ENCODE data around the gene SEMA5A. TPM values are rescaled to one million over a fixed set of nuclear protein-coding genes. Genes with fewer than 3 reads are reported as not detected.

SEMA5A gene
- total and polyA plus RNA-seq, 2 of the 8 experiments (the other 6 are each of a cell fraction or from before 2014, with no cell fraction given) = 5.3 to 8.9 TPM

GRCh38 chr5:9316733-9317132, 229.1 kb downstream of the SEMA5A start:
- no peak overlapping the region for H3K56ac ChIP-seq (replicated peaks; ENCODE audit: insufficient read length, low read depth, low read length)
- H3K9ac ChIP-seq (replicated peaks in 1 of 4; ENCODE audit: extremely low read depth in 1 of 4, low read depth in 3 of 4, low read length in 3 of 4) = no peak overlapping the region
- H2BK20ac ChIP-seq (ENCODE audit: low read length) = no peak overlapping the region
- no peak overlapping the region for H3K14ac ChIP-seq (ENCODE audit: insufficient read length)
- no peaks in the 10 kb centered on the region for H3K79me2 ChIP-seq (ENCODE audit: control insufficient read depth in 1 of 2, insufficient read depth in 2 of 2, low read length in 2 of 2)
- H4K91ac ChIP-seq (replicated peaks; ENCODE audit: insufficient read length, low read length) = no peak overlapping the region
- H2BK5ac ChIP-seq (ENCODE audit: low read depth, low read length) = no peak overlapping the region
- H3K18ac ChIP-seq (ENCODE audit: extremely low read depth, low read length) = no peak overlapping the region
- no peak overlapping the region for H4K5ac ChIP-seq (ENCODE audit: insufficient read length, low read depth, low read length)
- no peak for TF ChIP-seq MAX (IDR thresholded peaks at IDR 0.05)
- no peak for TF ChIP-seq YY1 (IDR thresholded peaks at IDR 0.05; ENCODE audit: low read depth, low read length)
- no peak for TF ChIP-seq POLR2A (IDR thresholded peaks at IDR 0.05; ENCODE audit: control extremely low read depth in 1 of 2, low read depth in 2 of 2, low read length in 2 of 2)
- TF ChIP-seq TCF12 (IDR thresholded peaks at IDR 0.05; ENCODE audit: low read depth, low read length) = no peak
- no peak overlapping the region for H3K27ac ChIP-seq (ENCODE audit: low read depth, low read length)
- no peaks in the 10 kb centered on the region for H3K27me3 ChIP-seq (replicated peaks in 1 of 4; ENCODE audit: control insufficient read depth in 3 of 4, extremely low read depth in 1 of 4, insufficient read depth in 3 of 4, low read length in 3 of 4)
- no peaks in the 10 kb centered on the region for H3K9me3 ChIP-seq (ENCODE audit: insufficient read depth in 2 of 2, low read depth in 1 of 2, low read length in 1 of 2)
- H4K8ac ChIP-seq (ENCODE audit: extremely low read depth, insufficient read depth, low read length) = no peak overlapping the region
- DNase-seq (ENCODE audit: low read depth in 1 of 2, low spot score in 2 of 2) = no peak
- no peaks in the 10 kb centered on the region for H3K23me2 ChIP-seq (ENCODE audit: low read depth, low read length)
- H2BK12ac ChIP-seq (ENCODE audit: low read depth, low read length) = no peak overlapping the region
- no peaks in the 10 kb centered on the region for H3K79me1 ChIP-seq (ENCODE audit: low read depth, low read length)
- no peaks in the 10 kb centered on the region for H3K36me3 ChIP-seq (ENCODE audit: control insufficient read depth in 2 of 4, insufficient read depth in 4 of 4, low read length in 3 of 4)
- H3K4ac ChIP-seq (replicated peaks; ENCODE audit: insufficient read length, low read depth, low read length) = no peak overlapping the region
- no peak overlapping the region for H2BK120ac ChIP-seq (replicated peaks; ENCODE audit: low read depth, low read length)
- no peaks in the 10 kb centered on the region for H3K4me1 ChIP-seq (replicated peaks in 1 of 4; ENCODE audit: control insufficient read depth in 3 of 4, insufficient read depth in 4 of 4, low read length in 3 of 4)
- no peak overlapping the region for H2BK15ac ChIP-seq (ENCODE audit: low read length)
- no peak overlapping the region for H3K23ac ChIP-seq (ENCODE audit: insufficient read length)
- H3K4me2 ChIP-seq (ENCODE audit: insufficient read depth in 1 of 2, low read depth in 2 of 2, low read length in 2 of 2) = no peak overlapping the region
- ChIA-PET CTCF (ENCODE audit: partially characterized antibody) (interaction anchor here (0.6 to 2.4 kb wide), 3 partner anchors 20 to 183 kb away, joined by 3 to 7 read pairs (median 3); no protein-coding TSS in a partner anchor), POLR2A (ENCODE audit: partially characterized antibody) (no interaction called here)
- H2AFZ ChIP-seq (ENCODE audit: low read length) = no peak overlapping the region
- no peak overlapping the region for H3K4me3 ChIP-seq (ENCODE audit: extremely low read depth in 1 of 4, insufficient read depth in 2 of 4, low read depth in 3 of 4, low read length in 4 of 4)
- H4K20me1 ChIP-seq (replicated peaks in 1 of 2; ENCODE audit: control insufficient read depth in 1 of 2, insufficient read depth in 2 of 2, low read length in 2 of 2) = no peaks in the 10 kb centered on the region
- FAIRE-seq = no peak
- no peak overlapping the region for H2AK5ac ChIP-seq (ENCODE audit: low read depth, low read length)

All from H1 (cell line).